Upper lobe of right lung (tissue), 1 donor: ENCODE results near the gene RNF17. TPM values are rescaled to one million over a fixed set of nuclear protein-coding genes. Genes with fewer than 3 reads are reported as not detected.

Experiments used
- ATAC-seq: fragments of 200-7000 bp; cut with Tn5 transposase; one replicate; pipeline ENCODE4 v1.9.1; 2020; ENCODE audit warnings: mild to moderate bottlenecking, moderate library complexity
- DNase-seq: peaks from one replicate; pipeline ENCODE4 v3.0.0-alpha.2; 2020
- H3K27ac ChIP-seq: fragments of 200-600 bp; one replicate; pipeline ENCODE4 v1.8.0; 2022
- H3K27me3 ChIP-seq: fragments of 200-600 bp; one replicate; pipeline ENCODE4 v1.8.0; 2022; ENCODE audit warnings: mild to moderate bottlenecking
- H3K36me3 ChIP-seq: fragments of 200-600 bp; one replicate; pipeline ENCODE4 v1.8.0; 2022
- H3K4me1 ChIP-seq: fragments of 200-600 bp; one replicate; pipeline ENCODE4 v1.8.0; 2022
- H3K4me3 ChIP-seq: fragments of 200-600 bp; one replicate; pipeline ENCODE4 v1.8.0; 2022; ENCODE audit warnings: mild to moderate bottlenecking
- H3K9me3 ChIP-seq: fragments of 200-600 bp; one replicate; pipeline ENCODE4 v1.8.0; 2022
- CTCF ChIP-seq: fragments of 200-600 bp; IDR thresholded peaks from one replicate; pipeline ENCODE4 v1.8.0; 2022; ENCODE audit warnings: antibody characterized with exemption
- intact Hi-C: fragments of 100-400 bp; cut with DNase I; formaldehyde crosslinking; loops from one replicate; pipeline ENCODE4 v1.11.0; 2022
- total RNA-seq: library from RNA; stranded (reverse); fragmentation: NEBNext Ultra II Directional; extraction: Animal tissue kit (Norgen Biotek cat#: 25700); gene quantifications from one replicate; pipeline ENCODE4 v1.2.1, GENCODE V29; 2021
- donor health status: DM: no; HTN: yes; CAD: no; lungs with severe emphysema.

The RNF17 gene
- total RNA-seq, 1 donor from 2014 or later = not detected

GRCh38 chr13:24882665-24883064 is 118.7 kb downstream of the RNF17 start:
- no peak for TF ChIP-seq CTCF

GRCh38 chr13:24887759-24888158 is 123.8 kb downstream of the RNF17 start:
- peaks cover 20% of the 10 kb centered on the region for H3K36me3 ChIP-seq
- ATAC-seq = no peak

More at GRCh38 chr13:24882665-24883064, 118.7 kb downstream of the RNF17 start:
- Histone ChIP-seq H3K4me1 (no peaks in the 10 kb centered on the region), H3K27me3 (no peaks in the 10 kb centered on the region), H3K36me3 (peaks cover 22% of the 10 kb centered on the region), H3K27ac (no peak overlapping the region), H3K9me3 (no peaks in the 10 kb centered on the region), H3K4me3 (no peak overlapping the region)
- ATAC-seq (no peak), DNase-seq (no peak)
- intact Hi-C loops = no loop called here

GRCh38 chr13:24888291-24888931 is 124.4 kb downstream of the RNF17 start:
- TF ChIP-seq CTCF = no peak
- Histone ChIP-seq H3K36me3 (peaks cover 14% of the 10 kb centered on the region), H3K27ac (no peak overlapping the region), H3K27me3 (no peaks in the 10 kb centered on the region), H3K4me3 (no peak overlapping the region), H3K4me1 (no peaks in the 10 kb centered on the region), H3K9me3 (no peaks in the 10 kb centered on the region)
- intact Hi-C loops = no loop called here
- ATAC-seq = no peak
- DNase-seq = no peak

More at GRCh38 chr13:24887759-24888158, 123.8 kb downstream of the RNF17 start:
- H3K27ac ChIP-seq = no peak overlapping the region
- H3K4me3 ChIP-seq = no peak overlapping the region
- intact Hi-C loops = no loop called here
- no peaks in the 10 kb centered on the region for H3K4me1 ChIP-seq
- H3K27me3 ChIP-seq = no peaks in the 10 kb centered on the region
- TF ChIP-seq CTCF = no peak
- no peak for DNase-seq
- H3K9me3 ChIP-seq = no peaks in the 10 kb centered on the region

- H3K4me3 ChIP-seq = no peak overlapping the region
- H3K9me3 ChIP-seq = no peaks in the 10 kb centered on the region
- intact Hi-C loops = no loop called here
- no peaks in the 10 kb centered on the region for H3K27me3 ChIP-seq
- TF ChIP-seq CTCF = no peak
- DNase-seq (no peak), ATAC-seq (no peak)
- no peaks in the 10 kb centered on the region for H3K4me1 ChIP-seq
- no peak overlapping the region for H3K27ac ChIP-seq
- H3K36me3 ChIP-seq = peaks cover 2% of the 10 kb centered on the region
Measured at GRCh38 chr13:24890256-24890655, 126.3 kb downstream of the RNF17 start.

GRCh38 chr13:24891476-24892108 is 127.6 kb downstream of the RNF17 start:
- no peaks in the 10 kb centered on the region for H3K4me1 ChIP-seq
- DNase-seq (no peak), ATAC-seq (no peak)
- H3K27ac ChIP-seq = no peak overlapping the region
- no peak for TF ChIP-seq CTCF
- H3K36me3 ChIP-seq = no peaks in the 10 kb centered on the region
- intact Hi-C loops = no loop called here
- H3K27me3 ChIP-seq = no peaks in the 10 kb centered on the region
- H3K4me3 ChIP-seq = no peak overlapping the region
- no peaks in the 10 kb centered on the region for H3K9me3 ChIP-seq
